HG02588 (cell line): ENCODE data around the gene KIAA0586.
"Not testable (repeated sequence)": the region's sequence is repeated elsewhere in the genome, so short reads cannot be mapped to it uniquely, and the experiment has no call there.

Source experiments
- ATAC-seq: cut with Tn5 transposase; IDR thresholded peaks from one replicate; pipeline ENCODE4 v1.9.1; 2021; ENCODE audit warnings: mild to moderate bottlenecking, moderate library complexity; ENCODE audit not compliant: unreplicated experiment

KIAA0586 gene

GRCh38 chr14:58427281-58428117, at the start of gene KIAA0586, which contains the start of gene TIMM9:
Gene KIAA0586, plus strand, starts transcription at chr14:58427719. Its CDS starts 546 bp downstream, at chr14:58428265.
Gene TIMM9, minus strand, starts transcription at chr14:58427531. Its CDS starts 15,586 bp downstream, at chr14:58411945.
- ATAC-seq, result peak; percentile 85

GRCh38 chr14:58390830-58391229, 36.7 kb upstream of the KIAA0586 start:
- ATAC-seq, result no peak

- ATAC-seq, result no peak
Observed at GRCh38 chr14:58395562-58395811, 32.0 kb upstream of the KIAA0586 start.

- peak; percentile 93 for ATAC-seq
Observed at GRCh38 chr14:58395812-58396788, 31.4 kb upstream of the KIAA0586 start, which contains the start of gene TOMM20L. Gene TOMM20L, plus strand, starts transcription at chr14:58395930. Its CDS starts 28 bp downstream, at chr14:58395958.

- ATAC-seq, result no peak
Observed at GRCh38 chr14:58397156-58397555, 30.4 kb upstream of the KIAA0586 start.

- no peak for ATAC-seq
Observed at GRCh38 chr14:58398495-58398894, 29.0 kb upstream of the KIAA0586 start.

GRCh38 chr14:58398895-58399294, 28.6 kb upstream of the KIAA0586 start:
- ATAC-seq, result no peak

GRCh38 chr14:58401587-58401986, 25.9 kb upstream of the KIAA0586 start:
- no peak for ATAC-seq

- no peak for ATAC-seq
Observed at GRCh38 chr14:58408681-58409215, 18.8 kb upstream of the KIAA0586 start.

- no peak for ATAC-seq
Observed at GRCh38 chr14:58414845-58415244, 12.7 kb upstream of the KIAA0586 start.

GRCh38 chr14:58415636-58416547, 11.6 kb upstream of the KIAA0586 start:
- ATAC-seq, result no peak

GRCh38 chr14:58416934-58417333, 10.6 kb upstream of the KIAA0586 start:
- ATAC-seq, result not testable (repeated sequence)

GRCh38 chr14:58426670-58427280, 744 bp upstream of the KIAA0586 start:
- ATAC-seq, result peak; percentile 44

GRCh38 chr14:58428118-58428683, 682 bp downstream of the KIAA0586 start:
- no peak for ATAC-seq

GRCh38 chr14:58430156-58430555, 2.6 kb downstream of the KIAA0586 start:
- ATAC-seq, result no peak

- no peak for ATAC-seq
Observed at GRCh38 chr14:58439476-58439875, 12.0 kb downstream of the KIAA0586 start.

- no peak for ATAC-seq
Observed at GRCh38 chr14:58444627-58445026, 17.1 kb downstream of the KIAA0586 start.

- ATAC-seq, result no peak
Observed at GRCh38 chr14:58455593-58456265, 28.2 kb downstream of the KIAA0586 start.

- ATAC-seq, result no peak
Observed at GRCh38 chr14:58460772-58461171, 33.3 kb downstream of the KIAA0586 start.
